MCF 10A (cell line): ENCODE results near the gene ST8SIA1. TPM values are rescaled to one million over a fixed set of nuclear protein-coding genes. Genes with fewer than 3 reads are reported as not detected.

ENCODE experiments used
- BruUV-seq: library from RNA; stranded (reverse); fragments of 400-500 nt; replicated peaks from 2 replicates; lab custom pipeline; 2021; lab: Mats Ljungman, UMichigan
- CTCF ChIA-PET: fragments of 300-600 bp; sonication (Branson Sonifier 250); formaldehyde crosslinking; extraction: SDS; loops from one replicate; lab custom pipeline; 2021; ENCODE audit warnings: antibody characterized with exemption, inconsistent platforms; lab: Yijun Ruan, JAX
- POLR2A ChIA-PET: fragments of 300-600, 350-650 bp; sonication (Branson Sonifier 250); formaldehyde crosslinking; extraction: SDS; loops from one replicate; lab custom pipeline; 2020; ENCODE audit warnings: antibody characterized with exemption, inconsistent platforms; lab: Yijun Ruan, JAX
- DNase-seq: peaks from one replicate; pipeline ENCODE4 v3.0.0-alpha.2; 2018; ENCODE audit not compliant: unreplicated experiment
- H3K27ac Mint-ChIP-seq: one replicate; pipeline ENCODE4 v1.8.0; 2022; ENCODE audit warnings: mild to moderate bottlenecking, low read depth, mixed read lengths; ENCODE audit not compliant: unreplicated experiment
- H3K27me3 Mint-ChIP-seq: one replicate; pipeline ENCODE4 v1.8.0; 2022; ENCODE audit warnings: mixed read lengths; ENCODE audit not compliant: insufficient read depth, unreplicated experiment
- H3K36me3 Mint-ChIP-seq: one replicate; pipeline ENCODE4 v1.8.0; 2022; ENCODE audit warnings: mild to moderate bottlenecking, moderate library complexity, mixed read lengths; ENCODE audit not compliant: insufficient read depth, unreplicated experiment
- H3K4me1 Mint-ChIP-seq: one replicate; pipeline ENCODE4 v1.8.0; 2022; ENCODE audit warnings: mixed read lengths; ENCODE audit not compliant: insufficient read depth, unreplicated experiment
- H3K4me3 Mint-ChIP-seq: one replicate; pipeline ENCODE4 v1.8.0; 2022; ENCODE audit warnings: mild to moderate bottlenecking, moderate library complexity, mixed read lengths; ENCODE audit not compliant: unreplicated experiment
- H3K9me3 Mint-ChIP-seq: one replicate; pipeline ENCODE4 v1.8.0; 2022; ENCODE audit warnings: mixed read lengths; ENCODE audit not compliant: unreplicated experiment
- CTCF ChIP-seq: fragments of 200-600 bp; IDR thresholded peaks from one replicate; pipeline ENCODE4 v1.8.0; 2022; ENCODE audit warnings: antibody characterized with exemption, mild to moderate bottlenecking; ENCODE audit not compliant: unreplicated experiment
- intact Hi-C: fragments of 100-400 bp; cut with micrococcal nuclease; formaldehyde crosslinking; loops from 2 replicates; pipeline ENCODE4 v1.14.1; 2022
- total RNA-seq: library from RNA; stranded (reverse); gene quantifications from 2 replicates; pipeline ENCODE4 v1.2.3, GENCODE V29; 2022

ST8SIA1 gene
- total RNA-seq, 1 experiment from 2014 or later = 3.8 TPM

- DNase-seq = peak; percentile 76
- no peak overlapping the region for H3K4me3 Mint-ChIP-seq
- peak overlapping the region; percentile 88 for H3K27ac Mint-ChIP-seq
- CTCF ChIA-PET = interaction anchor here (1.1 to 2.6 kb wide), 5 partner anchors 9 to 200 kb away, joined by 3 to 16 read pairs (median 5); no protein-coding TSS in a partner anchor
- peaks cover 37% of the 10 kb centered on the region for H3K4me1 Mint-ChIP-seq
- BruUV-seq = no TSS peak
- H3K9me3 Mint-ChIP-seq = peaks cover 12% of the 10 kb centered on the region
- POLR2A ChIA-PET = interaction anchor here (1.1 to 2.4 kb wide), 7 partner anchors 10 to 342 kb away, joined by 3 to 11 read pairs (median 5); partner anchors contain the start of gene ETNK1
- intact Hi-C loops = no loop called here
- no peak for TF ChIP-seq CTCF
- H3K27me3 Mint-ChIP-seq = no peaks in the 10 kb centered on the region
- peaks cover 6% of the 10 kb centered on the region for H3K36me3 Mint-ChIP-seq
These were observed 51.5 kb downstream of the ST8SIA1 start for GRCh38 chr12:22283006-22283506.

- Mint-ChIP-seq H3K27ac (peak overlapping the region; percentile 88), H3K4me1 (peaks cover 33% of the 10 kb centered on the region), H3K36me3 (peaks cover 6% of the 10 kb centered on the region), H3K9me3 (peaks cover 12% of the 10 kb centered on the region), H3K4me3 (peak overlapping the region; percentile 46), H3K27me3 (no peaks in the 10 kb centered on the region)
- CTCF ChIA-PET = interaction anchor here (0.6 to 2.6 kb wide), 7 partner anchors 8 to 180 kb away, joined by 3 to 16 read pairs (median 4); no protein-coding TSS in a partner anchor
- POLR2A ChIA-PET = interaction anchor here (0.6 to 2.4 kb wide), 9 partner anchors 8 to 235 kb away, joined by 3 to 11 read pairs (median 5); no protein-coding TSS in a partner anchor
- intact Hi-C loops = no loop called here
- peak; percentile 89 for DNase-seq
- no TSS peak for BruUV-seq
- no peak for TF ChIP-seq CTCF
These were observed 52.2 kb downstream of the ST8SIA1 start for GRCh38 chr12:22282283-22282682.

- CTCF ChIA-PET = interaction anchor here (0.9 to 1.8 kb wide), 4 partner anchors 11 to 176 kb away, joined by 3 to 6 read pairs (median 4); no protein-coding TSS in a partner anchor
- no TSS peak for BruUV-seq
- intact Hi-C loops = loop anchor here (1.0 to 5.0 kb wide), 3 partner anchors 58 to 235 kb away; no protein-coding TSS in a partner anchor
These were observed 57.6 kb downstream of the ST8SIA1 start for GRCh38 chr12:22276867-22277266.

More at GRCh38 chr12:22276867-22277266, 57.6 kb downstream of the ST8SIA1 start:
- peaks cover 45% of the 10 kb centered on the region for H3K4me1 Mint-ChIP-seq
- TF ChIP-seq CTCF = no peak
- DNase-seq = no peak
- peak overlapping the region; percentile 96 for H3K27ac Mint-ChIP-seq
- H3K4me3 Mint-ChIP-seq = no peak overlapping the region
- no peaks in the 10 kb centered on the region for H3K36me3 Mint-ChIP-seq
- H3K9me3 Mint-ChIP-seq = peaks cover 22% of the 10 kb centered on the region
- POLR2A ChIA-PET = interaction anchor here (0.6 to 2.2 kb wide), 8 partner anchors 11 to 175 kb away, joined by 3 to 16 read pairs (median 4); no protein-coding TSS in a partner anchor
- H3K27me3 Mint-ChIP-seq = no peaks in the 10 kb centered on the region
